ENCODE results near the gene USH1C. TPM values are rescaled to one million over a fixed set of nuclear protein-coding genes. Genes with fewer than 3 reads are reported as not detected.

The USH1C gene
- total and polyA plus RNA-seq, 2 experiments from 2014 or later, result 0.54 TPM; not detected in 1

DNA sequence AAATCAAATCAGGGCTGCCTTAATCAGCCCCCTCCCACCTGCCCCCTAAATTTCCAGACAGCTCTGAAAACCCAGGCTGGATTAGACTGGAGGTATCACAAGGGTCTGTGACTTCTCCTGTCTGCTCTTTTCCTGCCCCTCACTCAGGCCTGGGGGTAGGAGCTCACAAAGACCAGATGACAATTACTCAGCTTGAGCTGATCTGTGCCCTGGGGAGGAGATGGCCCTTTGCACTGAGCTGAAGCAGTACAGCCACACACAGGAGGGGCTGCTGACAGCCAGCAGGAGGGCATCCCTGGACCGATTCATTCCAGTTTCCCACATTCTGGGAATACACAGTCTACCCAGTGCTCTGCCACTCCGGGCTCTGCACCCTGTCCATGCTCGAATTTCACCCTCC, 71.7 kb downstream of the USH1C start:
- DNase-seq (ENCODE audit: low read depth in 1 of 2, low spot score in 1 of 2), result no peak
- H3K36me3 ChIP-seq, result no peaks in the 10 kb centered on the region
- no peak for TF ChIP-seq CTCF (IDR thresholded peaks at IDR 0.05; ENCODE audit: low read depth, low read length)
- no peaks in the 10 kb centered on the region for H3K4me1 ChIP-seq (ENCODE audit: low read depth)
- no peak overlapping the region for H3K27ac ChIP-seq
- H3K27me3 ChIP-seq, result peaks cover 40% of the 10 kb centered on the region
- H3K9me3 ChIP-seq (ENCODE audit: low read depth), result no peaks in the 10 kb centered on the region
- no peak overlapping the region for H3K4me3 ChIP-seq

- Histone ChIP-seq H3K36me3 (no peaks in the 10 kb centered on the region), H3K27ac (no peak overlapping the region), H3K9me3 (ENCODE audit: low read depth) (no peaks in the 10 kb centered on the region), H3K27me3 (peaks cover 31% of the 10 kb centered on the region), H3K4me1 (ENCODE audit: low read depth) (no peaks in the 10 kb centered on the region), H3K4me3 (no peak overlapping the region)
- DNase-seq (ENCODE audit: low read depth in 1 of 2, low spot score in 1 of 2), result no peak
- TF ChIP-seq CTCF (IDR thresholded peaks at IDR 0.05; ENCODE audit: low read depth, low read length), result no peak
These were observed 72.7 kb downstream of the USH1C start for GRCh38 chr11:17471501-17471900.

DNA sequence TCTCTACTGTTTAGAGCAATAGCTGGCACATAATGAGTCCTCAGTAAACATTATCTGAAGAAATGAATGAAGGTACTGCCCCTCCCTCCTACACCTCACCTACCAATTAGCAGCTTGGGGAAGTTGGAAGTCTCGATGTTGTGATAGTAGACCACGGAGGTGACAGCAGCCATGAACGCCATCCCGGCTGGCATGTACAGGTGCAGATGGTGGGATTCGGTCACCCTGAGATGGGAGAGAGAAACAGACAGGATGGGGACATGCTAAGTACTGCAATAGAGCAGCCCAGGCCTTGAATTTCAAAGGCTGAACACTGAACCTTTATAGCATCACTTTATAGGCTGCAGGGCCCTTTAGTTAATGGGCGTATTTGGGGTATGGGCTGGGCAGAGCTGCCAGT, 74.2 kb downstream of the USH1C start:
- Histone ChIP-seq H3K9me3 (ENCODE audit: low read depth) (no peaks in the 10 kb centered on the region), H3K36me3 (no peaks in the 10 kb centered on the region), H3K4me3 (no peak overlapping the region), H3K27me3 (peaks cover 16% of the 10 kb centered on the region), H3K4me1 (ENCODE audit: low read depth) (no peaks in the 10 kb centered on the region), H3K27ac (no peak overlapping the region)
- TF ChIP-seq CTCF (IDR thresholded peaks at IDR 0.05; ENCODE audit: low read depth, low read length), result no peak
- DNase-seq (ENCODE audit: low read depth in 1 of 2, low spot score in 1 of 2), result no peak

DNA sequence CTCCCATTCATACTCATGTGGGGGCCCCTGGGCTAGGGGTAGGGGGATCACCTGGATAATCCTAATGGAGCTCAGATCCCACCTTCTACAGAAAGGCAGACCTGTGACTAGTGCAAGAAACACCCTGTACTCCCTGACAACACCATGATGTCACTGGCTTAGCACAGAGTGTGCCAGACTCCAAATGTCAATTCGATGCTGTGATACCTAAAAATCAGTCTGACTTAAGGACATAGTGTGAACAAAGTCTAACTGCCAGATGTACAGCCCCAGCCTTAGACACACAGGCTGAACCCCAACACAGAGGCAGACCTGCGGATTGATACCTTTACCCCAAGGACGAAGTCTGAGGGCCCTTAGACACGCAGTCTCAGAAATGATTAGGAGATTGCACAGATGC, 76.1 kb downstream of the USH1C start:
- Histone ChIP-seq H3K4me1 (ENCODE audit: low read depth) (no peaks in the 10 kb centered on the region), H3K27me3 (no peaks in the 10 kb centered on the region), H3K9me3 (ENCODE audit: low read depth) (no peaks in the 10 kb centered on the region), H3K36me3 (no peaks in the 10 kb centered on the region), H3K4me3 (no peak overlapping the region), H3K27ac (no peak overlapping the region)
- TF ChIP-seq CTCF (IDR thresholded peaks at IDR 0.05; ENCODE audit: low read depth, low read length), result no peak
- no peak for DNase-seq (ENCODE audit: low read depth in 1 of 2, low spot score in 1 of 2)

DNA sequence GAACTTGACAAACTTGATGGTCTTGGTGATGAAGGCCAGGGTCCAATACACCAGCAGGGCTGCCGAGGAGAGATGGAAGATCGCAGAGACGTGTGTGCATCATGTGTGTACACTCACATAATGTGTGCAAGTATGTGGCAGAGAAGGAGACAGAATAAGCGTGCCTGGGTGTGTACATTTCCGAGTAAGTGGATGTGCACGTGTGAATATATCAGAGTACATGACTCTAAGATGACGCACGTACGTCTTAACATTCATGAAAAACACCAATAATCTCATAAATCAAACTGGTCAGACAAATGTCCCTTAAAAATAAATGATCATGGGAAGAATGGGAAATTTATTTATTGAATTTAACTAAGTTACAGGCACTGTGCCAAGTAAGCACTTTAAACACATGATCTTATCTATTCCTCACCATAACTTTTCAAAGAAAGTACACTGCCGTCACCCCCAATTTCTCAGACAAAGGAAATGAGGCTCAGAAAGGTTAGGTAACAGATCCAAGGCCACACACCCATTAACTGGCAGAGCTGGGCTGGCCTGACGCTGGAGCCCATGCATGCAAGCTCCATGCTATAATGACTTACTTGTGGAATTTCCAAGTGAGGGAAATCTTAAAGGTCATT, 80.6 kb downstream of the USH1C start:
- no peak for TF ChIP-seq CTCF (IDR thresholded peaks at IDR 0.05; ENCODE audit: low read depth, low read length)
- Histone ChIP-seq H3K36me3 (no peaks in the 10 kb centered on the region), H3K4me1 (ENCODE audit: low read depth) (no peaks in the 10 kb centered on the region), H3K27me3 (no peaks in the 10 kb centered on the region), H3K27ac (no peak overlapping the region), H3K9me3 (ENCODE audit: low read depth) (no peaks in the 10 kb centered on the region), H3K4me3 (no peak overlapping the region)
- DNase-seq (ENCODE audit: low read depth in 1 of 2, low spot score in 1 of 2), result no peak

Measured in cardiac muscle cell (in vitro differentiated cells and primary cell).